Upper lobe of left lung (tissue), 4 donors: ENCODE results near the gene HEG1.

Experiments used
- EP300 ChIP-seq, 4 donors: sonication (generic); formaldehyde crosslinking; IDR thresholded peaks; one replicate each; pipeline ENCODE4 v1.5.1; 2017; ENCODE audit warnings: antibody characterized with exemption in 4 of 4, control low read depth in 2 of 4
- POLR2A ChIP-seq, 4 donors: fragments of 450-650 bp; IDR thresholded peaks; one replicate each; pipeline ENCODE4 v1.5.1; 2016 to 2017; ENCODE audit warnings: antibody characterized with exemption in 4 of 4, mild to moderate bottlenecking in 2 of 4
- POLR2AphosphoS5 ChIP-seq, 2 donors: sonication (generic); formaldehyde crosslinking; IDR thresholded peaks; one replicate each; pipeline ENCODE4 v1.5.1; 2017; ENCODE audit warnings: antibody characterized with exemption in 2 of 2
- TF ChIP-seq, protein P1 (sequence below), 6 experiments: fragments of 450-650 bp in 4 of 6; fragments of 200-600 bp in 2 of 6; sonication (generic) in 2 of 6; IDR thresholded peaks; one replicate each; pipeline ENCODE4 v1.5.1; 2016 to 2019; ENCODE audit warnings: antibody characterized with exemption in 6 of 6

DNA sequence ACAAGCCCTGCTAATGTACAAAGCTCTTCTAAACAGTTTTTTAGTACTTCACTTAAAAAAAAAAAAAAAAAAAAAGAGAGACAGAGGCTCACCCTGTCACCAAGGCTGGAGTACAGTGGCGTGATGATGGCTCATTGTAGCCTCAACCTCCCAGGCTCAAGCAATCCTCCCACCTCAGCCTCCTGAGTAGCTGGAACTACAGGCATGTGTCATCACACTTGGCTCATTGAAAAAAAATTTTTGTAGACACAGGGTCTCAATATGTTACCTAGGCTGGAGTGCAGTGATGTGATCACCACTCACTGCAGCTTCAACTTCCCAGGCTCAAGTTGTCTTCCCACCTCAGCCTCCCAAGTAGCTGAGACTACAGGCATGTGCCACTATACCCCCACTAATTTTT, 47.6 kb upstream of the HEG1 start:
- TF ChIP-seq, protein P1, sequence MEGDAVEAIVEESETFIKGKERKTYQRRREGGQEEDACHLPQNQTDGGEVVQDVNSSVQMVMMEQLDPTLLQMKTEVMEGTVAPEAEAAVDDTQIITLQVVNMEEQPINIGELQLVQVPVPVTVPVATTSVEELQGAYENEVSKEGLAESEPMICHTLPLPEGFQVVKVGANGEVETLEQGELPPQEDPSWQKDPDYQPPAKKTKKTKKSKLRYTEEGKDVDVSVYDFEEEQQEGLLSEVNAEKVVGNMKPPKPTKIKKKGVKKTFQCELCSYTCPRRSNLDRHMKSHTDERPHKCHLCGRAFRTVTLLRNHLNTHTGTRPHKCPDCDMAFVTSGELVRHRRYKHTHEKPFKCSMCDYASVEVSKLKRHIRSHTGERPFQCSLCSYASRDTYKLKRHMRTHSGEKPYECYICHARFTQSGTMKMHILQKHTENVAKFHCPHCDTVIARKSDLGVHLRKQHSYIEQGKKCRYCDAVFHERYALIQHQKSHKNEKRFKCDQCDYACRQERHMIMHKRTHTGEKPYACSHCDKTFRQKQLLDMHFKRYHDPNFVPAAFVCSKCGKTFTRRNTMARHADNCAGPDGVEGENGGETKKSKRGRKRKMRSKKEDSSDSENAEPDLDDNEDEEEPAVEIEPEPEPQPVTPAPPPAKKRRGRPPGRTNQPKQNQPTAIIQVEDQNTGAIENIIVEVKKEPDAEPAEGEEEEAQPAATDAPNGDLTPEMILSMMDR (IDR thresholded peaks at IDR 0.05), result no peak
- TF ChIP-seq POLR2A (IDR thresholded peaks at IDR 0.05), result no peak
- no peak for TF ChIP-seq EP300 (IDR thresholded peaks at IDR 0.05)
- no peak for TF ChIP-seq POLR2AphosphoS5 (IDR thresholded peaks at IDR 0.05)
